ENCODE data around the gene CCNG2.

DNA sequence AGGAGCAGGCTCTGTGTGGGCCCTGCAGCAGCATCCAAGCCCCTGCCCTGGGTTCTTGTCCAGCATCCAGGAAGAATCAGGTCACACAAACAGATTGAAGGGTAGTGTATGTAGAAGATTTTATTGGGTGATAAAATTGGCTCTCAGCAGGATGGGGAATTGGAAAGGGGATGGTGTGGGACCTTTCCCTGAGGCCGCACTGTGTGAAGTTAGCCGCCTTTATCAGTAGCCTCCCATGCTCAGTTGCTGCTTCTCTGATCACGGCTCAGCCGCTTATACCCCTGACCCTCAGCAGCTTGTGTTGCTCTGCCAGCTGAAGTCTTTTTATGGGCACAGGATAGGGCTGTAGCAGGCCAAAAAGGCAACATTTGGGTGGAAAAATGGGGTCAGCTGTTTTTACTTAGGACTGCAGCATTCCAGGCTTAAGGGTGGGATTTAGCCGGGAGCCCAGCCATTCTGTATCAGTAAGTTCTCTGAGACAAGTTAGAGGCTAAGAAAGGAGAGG lies 35.2 kb upstream of the CCNG2 start:
- TF ChIP-seq, protein P1, sequence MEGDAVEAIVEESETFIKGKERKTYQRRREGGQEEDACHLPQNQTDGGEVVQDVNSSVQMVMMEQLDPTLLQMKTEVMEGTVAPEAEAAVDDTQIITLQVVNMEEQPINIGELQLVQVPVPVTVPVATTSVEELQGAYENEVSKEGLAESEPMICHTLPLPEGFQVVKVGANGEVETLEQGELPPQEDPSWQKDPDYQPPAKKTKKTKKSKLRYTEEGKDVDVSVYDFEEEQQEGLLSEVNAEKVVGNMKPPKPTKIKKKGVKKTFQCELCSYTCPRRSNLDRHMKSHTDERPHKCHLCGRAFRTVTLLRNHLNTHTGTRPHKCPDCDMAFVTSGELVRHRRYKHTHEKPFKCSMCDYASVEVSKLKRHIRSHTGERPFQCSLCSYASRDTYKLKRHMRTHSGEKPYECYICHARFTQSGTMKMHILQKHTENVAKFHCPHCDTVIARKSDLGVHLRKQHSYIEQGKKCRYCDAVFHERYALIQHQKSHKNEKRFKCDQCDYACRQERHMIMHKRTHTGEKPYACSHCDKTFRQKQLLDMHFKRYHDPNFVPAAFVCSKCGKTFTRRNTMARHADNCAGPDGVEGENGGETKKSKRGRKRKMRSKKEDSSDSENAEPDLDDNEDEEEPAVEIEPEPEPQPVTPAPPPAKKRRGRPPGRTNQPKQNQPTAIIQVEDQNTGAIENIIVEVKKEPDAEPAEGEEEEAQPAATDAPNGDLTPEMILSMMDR (IDR thresholded peaks at IDR 0.05): no peak
- no peak for TF ChIP-seq POLR2A (IDR thresholded peaks at IDR 0.05)

Data from thyroid gland (tissue), 4 donors.